KMS-11 (cell line): ENCODE data around the gene FOLR2.

Experiments
- H2AFZ ChIP-seq: fragments of 200-600 bp; sonication (generic); 2 replicates; pipeline ENCODE4 v1.6.1; 2016; ENCODE audit warnings: antibody characterized with exemption, mixed run types, low read depth
- H3K27ac ChIP-seq: fragments of 200-600 bp; sonication (generic); 2 replicates; pipeline ENCODE4 v1.6.1; 2016; ENCODE audit warnings: mild to moderate bottlenecking, mixed run types
- H3K27me3 ChIP-seq: fragments of 200-600 bp; sonication (generic); 2 replicates; pipeline ENCODE4 v1.6.1; 2017; ENCODE audit warnings: mild to moderate bottlenecking, low read depth, mixed run types, moderate library complexity; ENCODE audit not compliant: insufficient read depth
- H3K36me3 ChIP-seq: fragments of 200-600 bp; sonication (generic); 2 replicates; pipeline ENCODE4 v1.6.1; 2017; ENCODE audit warnings: mild to moderate bottlenecking, mixed run types; ENCODE audit not compliant: insufficient read depth
- H3K4me1 ChIP-seq: fragments of 200-600 bp; sonication (generic); 2 replicates; pipeline ENCODE4 v1.6.1; 2016; ENCODE audit warnings: mild to moderate bottlenecking, low read depth, mixed run types; ENCODE audit not compliant: poor library complexity, severe bottlenecking
- H3K4me2 ChIP-seq: fragments of 200-600 bp; sonication (generic); 2 replicates; pipeline ENCODE4 v1.7.0; 2016; ENCODE audit warnings: mild to moderate bottlenecking, mixed run types
- H3K4me3 ChIP-seq: fragments of 200-600 bp; sonication (generic); IDR thresholded peaks from 2 replicates; pipeline ENCODE4 v1.6.1; 2017; ENCODE audit warnings: low read depth, low read length, mixed read lengths; ENCODE audit not compliant: insufficient read depth
- H3K79me2 ChIP-seq: fragments of 200-600 bp; sonication (generic); 2 replicates; pipeline ENCODE4 v1.6.1; 2016; ENCODE audit warnings: low read depth, mixed run types; ENCODE audit not compliant: insufficient read depth
- H3K9ac ChIP-seq: fragments of 200-600 bp; sonication (generic); 2 replicates; pipeline ENCODE4 v1.6.1; 2016; ENCODE audit warnings: mild to moderate bottlenecking, mixed run types
- H4K20me1 ChIP-seq: fragments of 200-600 bp; sonication (generic); 2 replicates; pipeline ENCODE4 v1.6.1; 2016; ENCODE audit warnings: mild to moderate bottlenecking, mixed run types; ENCODE audit not compliant: insufficient read depth
- TF ChIP-seq, protein P1 (sequence below): fragments of 200-600 bp; sonication (generic); conservative IDR thresholded peaks from 2 replicates; pipeline ENCODE4 v1.6.1; 2017; ENCODE audit warnings: low read depth, mild to moderate bottlenecking, antibody characterized with exemption, low read length, moderate library complexity, mixed read lengths

The FOLR2 gene

DNA sequence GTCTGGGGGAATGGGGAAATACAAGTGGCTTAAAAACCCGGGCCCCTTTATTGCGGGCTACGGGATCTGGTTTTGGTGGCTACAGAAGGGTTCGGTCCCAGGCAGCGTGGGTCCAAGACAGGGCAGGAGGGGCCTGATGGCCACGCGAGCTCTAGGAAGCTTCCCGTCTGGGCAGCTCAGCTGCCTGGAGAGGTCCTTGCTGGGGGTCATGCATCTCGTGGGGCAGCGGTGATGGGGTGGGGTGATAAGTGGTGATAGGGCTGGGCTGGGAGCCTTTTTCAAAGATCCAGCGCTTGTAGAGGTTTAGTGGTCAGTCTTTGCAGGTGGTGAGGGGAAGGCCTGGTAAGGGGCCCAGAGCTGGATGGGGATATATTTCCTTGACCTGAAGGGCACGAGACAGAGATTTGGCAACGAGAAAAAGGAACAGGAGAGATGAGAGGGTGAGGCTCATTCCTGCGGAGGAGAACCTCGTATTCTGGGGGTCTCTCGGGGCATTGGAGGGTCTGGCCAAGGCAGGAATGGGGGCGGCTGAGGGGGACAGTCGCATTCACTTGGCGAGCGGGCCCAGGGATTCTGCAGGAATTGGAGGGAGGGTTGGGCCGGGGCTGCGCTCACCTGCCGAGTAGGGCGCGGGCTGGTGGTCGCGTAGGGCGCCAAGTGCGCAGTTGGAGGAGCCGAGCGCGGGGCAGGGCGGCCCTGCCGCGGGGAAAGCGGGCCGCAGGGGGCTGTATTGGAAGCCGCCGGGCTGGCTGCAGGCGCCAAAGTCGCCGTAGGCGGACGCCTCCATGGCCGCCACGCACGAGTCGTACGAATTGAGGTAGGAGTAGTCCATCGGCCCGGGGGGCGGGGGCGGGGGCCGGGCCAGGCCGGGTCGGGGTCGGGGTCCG, 26.8 kb downstream of the FOLR2 start:
- H4K20me1 ChIP-seq = no peaks in the 10 kb centered on the region
- no peak overlapping the region for H3K4me2 ChIP-seq
- no peaks in the 10 kb centered on the region for H3K79me2 ChIP-seq
- no peaks in the 10 kb centered on the region for H3K4me1 ChIP-seq
- H3K27ac ChIP-seq = no peak overlapping the region
- no peaks in the 10 kb centered on the region for H3K27me3 ChIP-seq
- H3K4me3 ChIP-seq = no peak overlapping the region
- no peaks in the 10 kb centered on the region for H3K36me3 ChIP-seq
- H3K9ac ChIP-seq = no peak overlapping the region
- TF ChIP-seq, protein P1, sequence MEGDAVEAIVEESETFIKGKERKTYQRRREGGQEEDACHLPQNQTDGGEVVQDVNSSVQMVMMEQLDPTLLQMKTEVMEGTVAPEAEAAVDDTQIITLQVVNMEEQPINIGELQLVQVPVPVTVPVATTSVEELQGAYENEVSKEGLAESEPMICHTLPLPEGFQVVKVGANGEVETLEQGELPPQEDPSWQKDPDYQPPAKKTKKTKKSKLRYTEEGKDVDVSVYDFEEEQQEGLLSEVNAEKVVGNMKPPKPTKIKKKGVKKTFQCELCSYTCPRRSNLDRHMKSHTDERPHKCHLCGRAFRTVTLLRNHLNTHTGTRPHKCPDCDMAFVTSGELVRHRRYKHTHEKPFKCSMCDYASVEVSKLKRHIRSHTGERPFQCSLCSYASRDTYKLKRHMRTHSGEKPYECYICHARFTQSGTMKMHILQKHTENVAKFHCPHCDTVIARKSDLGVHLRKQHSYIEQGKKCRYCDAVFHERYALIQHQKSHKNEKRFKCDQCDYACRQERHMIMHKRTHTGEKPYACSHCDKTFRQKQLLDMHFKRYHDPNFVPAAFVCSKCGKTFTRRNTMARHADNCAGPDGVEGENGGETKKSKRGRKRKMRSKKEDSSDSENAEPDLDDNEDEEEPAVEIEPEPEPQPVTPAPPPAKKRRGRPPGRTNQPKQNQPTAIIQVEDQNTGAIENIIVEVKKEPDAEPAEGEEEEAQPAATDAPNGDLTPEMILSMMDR = no peak
- H2AFZ ChIP-seq = no peak overlapping the region

DNA sequence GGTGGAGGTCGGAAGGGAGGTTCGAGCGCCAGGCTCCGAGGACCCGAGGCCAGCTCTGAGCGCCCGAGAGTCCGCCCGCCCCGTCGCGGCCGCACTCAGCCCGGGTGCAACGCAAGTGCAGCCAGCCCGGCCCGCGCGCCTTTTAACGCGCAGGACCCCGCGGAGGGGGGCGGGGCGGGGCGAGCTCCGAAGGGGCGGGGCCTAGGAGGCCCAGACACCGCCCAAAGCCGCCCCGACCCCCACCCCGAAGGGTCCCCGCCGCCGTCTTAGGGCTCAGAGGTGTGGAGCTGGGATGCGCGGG, 27.4 kb downstream of the FOLR2 start, which contains the start of gene PHOX2A:
TSS of gene PHOX2A (minus strand) at position 117 of the 301 bp plus-strand sequence. CDS start 172 bp downstream, outside the sequence.
- H3K4me3 ChIP-seq = no peak within 1 kb of the TSS
- no peaks in the 10 kb centered on the region for H4K20me1 ChIP-seq
- H3K4me1 ChIP-seq = no peaks in the 10 kb centered on the region
- H3K36me3 ChIP-seq = no peaks in the 10 kb centered on the region
- H3K27ac ChIP-seq = no peak within 1 kb of the TSS
- no peak within 1 kb of the TSS for H2AFZ ChIP-seq
- TF ChIP-seq, protein P1 = no peak
- H3K27me3 ChIP-seq = no peaks in the 10 kb centered on the region
- no peak within 1 kb of the TSS for H3K4me2 ChIP-seq
- no peak within 1 kb of the TSS for H3K9ac ChIP-seq
- H3K79me2 ChIP-seq = no peaks in the 10 kb centered on the region

DNA sequence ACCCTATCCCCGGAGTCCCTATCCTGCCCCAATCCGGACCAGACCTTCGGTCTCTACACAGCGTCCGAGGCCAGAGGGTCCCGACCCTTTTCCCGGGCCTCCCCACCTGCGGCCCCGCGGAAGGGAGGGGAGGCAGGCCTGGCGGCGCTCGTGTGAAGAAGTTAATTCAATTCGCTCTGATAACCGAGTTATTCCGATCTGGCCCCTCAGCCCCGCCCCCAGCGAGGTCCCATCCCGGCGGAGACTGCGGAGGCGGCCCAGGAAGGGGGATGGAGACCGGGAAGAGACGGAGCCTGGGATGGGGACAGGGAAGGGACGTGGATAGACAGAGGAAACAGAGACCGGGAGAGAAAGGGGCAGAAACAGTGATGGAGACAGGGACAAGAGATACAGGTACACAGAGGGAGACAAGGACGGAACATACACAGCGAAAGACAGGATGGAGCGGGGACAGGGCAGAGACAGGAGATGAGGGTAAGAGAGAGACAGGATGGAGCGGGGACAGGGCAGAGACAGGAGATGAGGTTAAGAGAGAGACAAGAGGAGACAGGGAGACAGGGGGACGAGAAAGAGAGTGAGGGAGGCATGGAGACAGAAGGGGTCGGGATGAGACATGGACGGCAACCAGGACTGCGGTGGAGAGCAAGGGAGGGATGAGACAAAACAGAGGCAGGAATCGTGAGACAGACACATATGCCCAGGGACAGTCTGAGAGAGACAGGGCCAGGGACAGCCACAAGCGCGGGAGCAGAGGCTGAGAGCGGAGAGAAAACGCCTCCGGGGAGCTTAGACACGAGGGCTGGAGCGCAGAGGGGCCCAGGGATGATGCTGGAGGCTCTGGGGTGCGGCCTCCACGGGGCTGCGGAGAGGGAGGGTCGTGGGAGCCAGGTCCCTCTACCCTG, 28.0 kb downstream of the FOLR2 start:
- no peak overlapping the region for H3K4me3 ChIP-seq
- no peaks in the 10 kb centered on the region for H3K27me3 ChIP-seq
- H3K4me2 ChIP-seq = no peak overlapping the region

DNA sequence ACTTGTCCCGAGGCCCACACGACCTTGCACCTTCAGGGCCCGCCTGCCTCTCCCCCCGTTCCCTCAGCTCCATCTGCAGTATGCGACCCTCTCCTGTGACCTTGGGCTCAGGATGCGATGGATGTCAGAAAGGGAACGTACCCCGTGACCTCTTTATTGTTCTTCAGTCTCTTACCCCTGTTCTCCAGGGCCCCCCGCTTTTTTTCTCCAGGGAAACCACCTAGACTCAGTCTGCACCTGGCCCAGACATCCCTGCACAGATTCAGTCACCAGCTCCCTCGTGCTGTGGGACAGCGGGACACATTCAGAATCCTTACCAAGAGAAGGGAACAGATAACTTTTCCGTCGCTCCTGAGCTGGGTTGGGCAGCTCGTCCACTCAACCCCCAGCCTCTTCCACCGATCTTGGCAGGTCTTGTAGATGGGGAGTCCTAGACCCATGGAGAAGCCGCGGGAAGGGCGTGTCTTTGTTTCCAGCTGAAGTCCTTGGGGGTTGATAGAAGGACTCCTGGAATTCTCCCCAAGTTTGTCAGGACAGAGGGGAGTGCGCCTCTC, 28.7 kb downstream of the FOLR2 start:
- H4K20me1 ChIP-seq = no peaks in the 10 kb centered on the region
- H3K27me3 ChIP-seq = no peaks in the 10 kb centered on the region
- H3K36me3 ChIP-seq = no peaks in the 10 kb centered on the region
- no peak overlapping the region for H2AFZ ChIP-seq
- TF ChIP-seq, protein P1 = no peak
- no peaks in the 10 kb centered on the region for H3K4me1 ChIP-seq
- no peak overlapping the region for H3K4me2 ChIP-seq
- H3K27ac ChIP-seq = no peak overlapping the region
- no peaks in the 10 kb centered on the region for H3K79me2 ChIP-seq
- no peak overlapping the region for H3K4me3 ChIP-seq
- H3K9ac ChIP-seq = no peak overlapping the region

More for the DNA sequence above, 28.0 kb downstream of the FOLR2 start:
- no peak overlapping the region for H3K9ac ChIP-seq
- no peaks in the 10 kb centered on the region for H4K20me1 ChIP-seq
- H3K4me1 ChIP-seq = no peaks in the 10 kb centered on the region
- H3K79me2 ChIP-seq = no peaks in the 10 kb centered on the region
- no peaks in the 10 kb centered on the region for H3K36me3 ChIP-seq
- H3K27ac ChIP-seq = no peak overlapping the region
- TF ChIP-seq, protein P1 = no peak
- H2AFZ ChIP-seq = no peak overlapping the region
